ENCODE measurements around the gene DNAH3. TPM values are rescaled to one million over a fixed set of nuclear protein-coding genes. Genes with fewer than 3 reads are reported as not detected.

Gene DNAH3
- total and polyA plus RNA-seq, 2 of the 13 experiments (the other 11 are each of a cell fraction or from before 2014, with no cell fraction given) = 0.07 to 0.08 TPM

DNA sequence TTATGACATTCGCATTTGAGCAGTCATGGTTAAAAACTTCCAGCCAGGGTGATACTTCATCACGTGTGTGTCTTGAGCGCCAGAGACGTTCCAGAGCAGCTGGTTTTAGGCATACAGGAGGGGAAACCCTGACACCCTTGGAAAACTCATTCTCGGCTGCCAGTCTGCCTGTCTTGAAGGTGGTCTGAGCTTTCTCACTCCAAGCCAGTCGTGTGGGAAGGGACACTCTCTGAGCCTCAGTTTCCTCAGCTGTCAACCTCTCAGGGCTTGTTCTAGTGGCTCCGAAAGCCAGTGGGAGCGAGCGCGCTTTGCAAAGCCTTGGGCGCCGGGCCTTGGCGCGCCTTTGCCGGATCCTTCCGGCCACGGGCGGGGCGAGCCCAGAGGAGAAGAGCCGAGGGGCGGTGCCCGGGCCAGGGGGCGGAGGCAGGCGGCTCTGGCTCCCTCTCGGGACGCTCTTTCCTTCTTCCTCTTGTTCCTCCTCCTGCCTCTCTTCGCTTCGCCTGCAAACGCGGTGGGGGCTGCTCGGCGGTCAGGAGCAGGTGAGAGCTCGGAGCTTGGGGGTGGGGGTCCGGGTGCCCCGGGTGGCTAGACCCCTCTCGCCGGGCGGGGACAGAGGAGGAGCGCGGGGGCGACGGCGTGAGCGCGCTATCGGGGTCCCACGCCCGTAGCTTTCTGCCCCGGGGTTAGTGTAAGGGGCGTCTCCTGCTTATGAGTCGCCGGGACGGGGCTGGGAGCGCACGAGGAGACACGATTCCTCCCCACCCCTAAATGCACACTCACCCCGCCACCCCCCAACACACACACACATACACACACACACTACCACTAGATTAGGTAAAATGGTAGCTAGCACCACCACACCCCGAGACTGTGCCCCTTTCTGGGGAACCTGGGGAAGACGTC lies 7.8 kb upstream of the DNAH3 start, which contains the start of gene LDAF1 (continued):
- TF ChIP-seq, protein P1, sequence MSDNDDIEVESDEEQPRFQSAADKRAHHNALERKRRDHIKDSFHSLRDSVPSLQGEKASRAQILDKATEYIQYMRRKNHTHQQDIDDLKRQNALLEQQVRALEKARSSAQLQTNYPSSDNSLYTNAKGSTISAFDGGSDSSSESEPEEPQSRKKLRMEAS (IDR thresholded peaks at IDR 0.05) = peak; percentile 49
- TF ChIP-seq NR3C1 (CRISPR knock-in tag; IDR thresholded peaks at IDR 0.05) (peak; percentile 84; the same call in 1 of the 2 replicates), FIP1L1 (IDR thresholded peaks at IDR 0.05; ENCODE audit: borderline replicate concordance, insufficient read depth, low read depth, low read length) (no peak), ZNF800 (CRISPR knock-in tag; IDR thresholded peaks at IDR 0.05) (peak; percentile 94), YY1 (IDR thresholded peaks at IDR 0.05; ENCODE audit: insufficient read depth, insufficient replicate concordance, low read depth, low read length) (peak; percentile 18), CENPT (CRISPR knock-in tag; IDR thresholded peaks at IDR 0.05; ENCODE audit: low read depth) (0 out of 2 replicates have a peak, but pooled peaks have one; percentile 4), GPN1 (CRISPR knock-in tag; IDR thresholded peaks at IDR 0.05; ENCODE audit: borderline replicate concordance) (0 out of 2 replicates have a peak, but pooled peaks have one; percentile 10), CENPBD1 (CRISPR knock-in tag; IDR thresholded peaks at IDR 0.05; ENCODE audit: borderline replicate concordance, low read depth) (0 out of 2 replicates have a peak, but pooled peaks have one; percentile 51), SPEN (CRISPR knock-in tag; IDR thresholded peaks at IDR 0.05; ENCODE audit: low read depth) (peak; percentile 41; the same call in 1 of the 2 replicates), ZNF225 (CRISPR knock-in tag; IDR thresholded peaks at IDR 0.05) (no peak; the same call in 1 of the 2 replicates), JDP2 (CRISPR knock-in tag; IDR thresholded peaks at IDR 0.05; ENCODE audit: borderline replicate concordance) (no peak), THAP7 (CRISPR knock-in tag; IDR thresholded peaks at IDR 0.05) (no peak), AHR (CRISPR knock-in tag; IDR thresholded peaks at IDR 0.05) (0 out of 2 replicates have a peak, but pooled peaks have one; percentile 54), CBX2 (IDR thresholded peaks at IDR 0.05; ENCODE audit: low read depth, low read length) (no peak), CBX2 (CRISPR knock-in tag; IDR thresholded peaks at IDR 0.05; ENCODE audit: low read depth) (no peak), ZNF431 (CRISPR knock-in tag; IDR thresholded peaks at IDR 0.05; ENCODE audit: borderline replicate concordance, low read depth) (0 out of 2 replicates have a peak, but pooled peaks have one; percentile 49)
- TF ChIP-seq, protein P2, sequence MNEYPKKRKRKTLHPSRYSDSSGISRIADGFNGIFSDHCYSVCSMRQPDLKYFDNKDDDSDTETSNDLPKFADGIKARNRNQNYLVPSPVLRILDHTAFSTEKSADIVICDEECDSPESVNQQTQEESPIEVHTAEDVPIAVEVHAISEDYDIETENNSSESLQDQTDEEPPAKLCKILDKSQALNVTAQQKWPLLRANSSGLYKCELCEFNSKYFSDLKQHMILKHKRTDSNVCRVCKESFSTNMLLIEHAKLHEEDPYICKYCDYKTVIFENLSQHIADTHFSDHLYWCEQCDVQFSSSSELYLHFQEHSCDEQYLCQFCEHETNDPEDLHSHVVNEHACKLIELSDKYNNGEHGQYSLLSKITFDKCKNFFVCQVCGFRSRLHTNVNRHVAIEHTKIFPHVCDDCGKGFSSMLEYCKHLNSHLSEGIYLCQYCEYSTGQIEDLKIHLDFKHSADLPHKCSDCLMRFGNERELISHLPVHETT (CRISPR knock-in tag; conservative IDR thresholded peaks at IDR 0.05) = no peak
- TF ChIP-seq, protein P3, sequence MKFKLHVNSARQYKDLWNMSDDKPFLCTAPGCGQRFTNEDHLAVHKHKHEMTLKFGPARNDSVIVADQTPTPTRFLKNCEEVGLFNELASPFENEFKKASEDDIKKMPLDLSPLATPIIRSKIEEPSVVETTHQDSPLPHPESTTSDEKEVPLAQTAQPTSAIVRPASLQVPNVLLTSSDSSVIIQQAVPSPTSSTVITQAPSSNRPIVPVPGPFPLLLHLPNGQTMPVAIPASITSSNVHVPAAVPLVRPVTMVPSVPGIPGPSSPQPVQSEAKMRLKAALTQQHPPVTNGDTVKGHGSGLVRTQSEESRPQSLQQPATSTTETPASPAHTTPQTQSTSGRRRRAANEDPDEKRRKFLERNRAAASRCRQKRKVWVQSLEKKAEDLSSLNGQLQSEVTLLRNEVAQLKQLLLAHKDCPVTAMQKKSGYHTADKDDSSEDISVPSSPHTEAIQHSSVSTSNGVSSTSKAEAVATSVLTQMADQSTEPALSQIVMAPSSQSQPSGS (CRISPR knock-in tag; IDR thresholded peaks at IDR 0.05) = no peak
- TF ChIP-seq, protein P4, sequence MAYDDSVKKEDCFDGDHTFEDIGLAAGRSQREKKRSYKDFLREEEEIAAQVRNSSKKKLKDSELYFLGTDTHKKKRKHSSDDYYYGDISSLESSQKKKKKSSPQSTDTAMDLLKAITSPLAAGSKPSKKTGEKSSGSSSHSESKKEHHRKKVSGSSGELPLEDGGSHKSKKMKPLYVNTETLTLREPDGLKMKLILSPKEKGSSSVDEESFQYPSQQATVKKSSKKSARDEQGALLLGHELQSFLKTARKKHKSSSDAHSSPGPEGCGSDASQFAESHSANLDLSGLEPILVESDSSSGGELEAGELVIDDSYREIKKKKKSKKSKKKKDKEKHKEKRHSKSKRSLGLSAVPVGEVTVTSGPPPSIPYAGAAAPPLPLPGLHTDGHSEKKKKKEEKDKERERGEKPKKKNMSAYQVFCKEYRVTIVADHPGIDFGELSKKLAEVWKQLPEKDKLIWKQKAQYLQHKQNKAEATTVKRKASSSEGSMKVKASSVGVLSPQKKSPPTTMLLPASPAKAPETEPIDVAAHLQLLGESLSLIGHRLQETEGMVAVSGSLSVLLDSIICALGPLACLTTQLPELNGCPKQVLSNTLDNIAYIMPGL (CRISPR knock-in tag; IDR thresholded peaks at IDR 0.05; ENCODE audit: borderline replicate concordance in 1 of 2, low read depth in 1 of 2) = peak in 1 of 2 experiments; percentile 67; a peak in 1 of 4 replicates

Data from HepG2 (cell line).